Natural killer cell (primary cell): ENCODE measurements around the gene YIF1A. TPM values are rescaled to one million over a fixed set of nuclear protein-coding genes. Genes with fewer than 3 reads are reported as not detected.
A peak's percentile ranks its signal among the peaks of the same experiment; 100 is the strongest.

Source experiments
- ATAC-seq, 3 donors: fragments of 150-1000 bp in 2 of 3; fragments of 200-7000 bp in 1 of 3; cut with Tn5 transposase; 1 replicate in 1 of 3; 2 replicates in 2 of 3; pipeline ENCODE4 v1.10.0; 2021; ENCODE audit warnings: mild to moderate bottlenecking in 2 of 3, moderate library complexity in 2 of 3
- DNase-seq, 2 donors: peaks; one replicate each; pipeline versions ENCODE4 v3.0.0 to v3.0.0-alpha.2; 2013 to 2021; ENCODE audit warnings: mixed read lengths in 1 of 2
- H3K27ac ChIP-seq: one replicate; pipeline ENCODE4 v1.5.1; 2013; ENCODE audit warnings: mild to moderate bottlenecking, low read length
- H3K27me3 ChIP-seq: one replicate; pipeline ENCODE4 v1.6.1; 2013; ENCODE audit warnings: low read length; ENCODE audit not compliant: control insufficient read depth, insufficient read depth
- H3K36me3 ChIP-seq: one replicate; pipeline ENCODE4 v1.6.1; 2013; ENCODE audit warnings: low read length; ENCODE audit not compliant: control insufficient read depth, insufficient read depth
- H3K4me1 ChIP-seq: one replicate; pipeline ENCODE4 v1.6.1; 2013; ENCODE audit warnings: low read length; ENCODE audit not compliant: control insufficient read depth, insufficient read depth
- H3K4me3 ChIP-seq: one replicate; pipeline ENCODE4 v1.5.1; 2013; ENCODE audit warnings: low read length
- H3K9me3 ChIP-seq: one replicate; pipeline ENCODE4 v1.6.1; 2013; ENCODE audit warnings: low read length; ENCODE audit not compliant: control insufficient read depth, insufficient read depth
- H3K27ac Mint-ChIP-seq, 2 donors: one replicate each; pipeline ENCODE4 v1.8.0; 2022; ENCODE audit warnings: mild to moderate bottlenecking in 2 of 2, mixed read lengths in 2 of 2, moderate library complexity in 1 of 2
- H3K27me3 Mint-ChIP-seq, 2 donors: one replicate each; pipeline ENCODE4 v1.8.0; 2022; ENCODE audit warnings: low read depth in 2 of 2, mixed read lengths in 2 of 2
- H3K36me3 Mint-ChIP-seq: one replicate; pipeline ENCODE4 v1.8.0; 2022; ENCODE audit warnings: mixed read lengths
- H3K4me1 Mint-ChIP-seq, 2 donors: one replicate each; pipeline ENCODE4 v1.8.0; 2022; ENCODE audit warnings: mixed read lengths in 2 of 2
- H3K4me3 Mint-ChIP-seq: one replicate; pipeline ENCODE4 v1.8.0; 2022; ENCODE audit warnings: mild to moderate bottlenecking, moderate library complexity, mixed read lengths
- H3K9me3 Mint-ChIP-seq, 2 donors: one replicate each; pipeline ENCODE4 v1.8.0; 2022; ENCODE audit warnings: mixed read lengths in 2 of 2
- CTCF ChIP-seq: fragments of 200-600 bp; IDR thresholded peaks from one replicate; pipeline ENCODE4 v1.8.0; 2022; ENCODE audit warnings: antibody characterized with exemption
- WGBS: methylation state at CpG from one replicate; pipeline ENCODE4 v1.1.7; 2013; ENCODE audit warnings: missing lambda C conversion rate; ENCODE audit not compliant: insufficient coverage; 5-methylcytosine and 5-hydroxymethylcytosine counted together
- intact Hi-C: fragments of 100-400 bp; cut with micrococcal nuclease; formaldehyde crosslinking; loops from one replicate; pipeline ENCODE4 v1.14.2; 2022
- total RNA-seq, 4 donors: library from RNA; stranded (reverse); fragments of 120-200 nt in 1 of 4; gene quantifications; one replicate each; pipeline versions ENCODE4 v1.2.3 to v1.2.4, GENCODE V29; 2013 to 2022

The YIF1A gene
- total RNA-seq, 3 donors from 2014 or later (not counting 1 experiment from before 2014, with no cell fraction given) = 21.9 to 28.5 (median 23.6) TPM

GRCh38 chr11:66290330-66290621 lies 1.3 kb upstream of the YIF1A start:
- H3K9me3 ChIP-seq = no peaks in the 10 kb centered on the region
- H3K27me3 ChIP-seq = peaks cover 11% of the 10 kb centered on the region
- no peaks in the 10 kb centered on the region for H3K36me3 ChIP-seq
- WGBS = 85% methylated on average over 2 of the region's 2 CpGs
- H3K4me3 ChIP-seq = no peak overlapping the region
- H3K27me3 Mint-ChIP-seq = peaks cover 28% of the 10 kb centered on the region in 2 donors
- no peak overlapping the region for H3K27ac ChIP-seq
- peak overlapping the region in 1 of 2 donors; percentile 87 for H3K27ac Mint-ChIP-seq
- no peak for TF ChIP-seq CTCF
- H3K9me3 Mint-ChIP-seq = no peaks in the 10 kb centered on the region
- H3K4me1 ChIP-seq = peaks cover 37% of the 10 kb centered on the region
- H3K4me1 Mint-ChIP-seq = peaks cover 24 to 43% of the 10 kb centered on the region in 2 donors
- no peaks in the 10 kb centered on the region for H3K36me3 Mint-ChIP-seq
- ATAC-seq = no peak
- peak overlapping the region; percentile 96 for H3K4me3 Mint-ChIP-seq
- no peak for DNase-seq
- intact Hi-C loops = no loop called here

- ATAC-seq (peak; percentile 35 to 50 (median 38)), DNase-seq (peak; percentile 63 to 85)
- no peaks in the 10 kb centered on the region for H3K9me3 Mint-ChIP-seq
- Histone ChIP-seq H3K36me3 (no peaks in the 10 kb centered on the region), H3K27me3 (peaks cover 11% of the 10 kb centered on the region), H3K4me1 (peaks cover 37% of the 10 kb centered on the region), H3K4me3 (peak overlapping the region; percentile 69), H3K27ac (peak overlapping the region; percentile 72), H3K9me3 (no peaks in the 10 kb centered on the region)
- intact Hi-C loops = loop anchor here (1.0 kb wide), 1 partner anchor 21 kb away; the partner anchor contains the start of gene RAB1B
- no peaks in the 10 kb centered on the region for H3K36me3 Mint-ChIP-seq
- peak overlapping the region; percentile 96 for H3K4me3 Mint-ChIP-seq
- peak overlapping the region; percentile 87 to 89 for H3K27ac Mint-ChIP-seq
- H3K27me3 Mint-ChIP-seq = peaks cover 28% of the 10 kb centered on the region in 2 donors
- peaks cover 24 to 43% of the 10 kb centered on the region in 2 donors for H3K4me1 Mint-ChIP-seq
- whole genome bisulfite sequencing = 11% methylated on average over 36 of the region's 36 CpGs
- TF ChIP-seq CTCF = no peak
Observed at GRCh38 chr11:66289548-66290329, 796 bp upstream of the YIF1A start.

GRCh38 chr11:66287889-66288670 lies 863 bp downstream of the YIF1A start:
- no peak for TF ChIP-seq CTCF
- Histone ChIP-seq H3K9me3 (no peaks in the 10 kb centered on the region), H3K36me3 (peaks cover 3% of the 10 kb centered on the region), H3K4me1 (peaks cover 39% of the 10 kb centered on the region), H3K4me3 (peak overlapping the region; percentile 69), H3K27me3 (peaks cover 11% of the 10 kb centered on the region), H3K27ac (peak overlapping the region; percentile 82)
- no peak for ATAC-seq
- H3K27me3 Mint-ChIP-seq = peaks cover 20 to 21% of the 10 kb centered on the region in 2 donors
- peak overlapping the region; percentile 90 for H3K4me3 Mint-ChIP-seq
- no peaks in the 10 kb centered on the region for H3K36me3 Mint-ChIP-seq
- no peaks in the 10 kb centered on the region for H3K9me3 Mint-ChIP-seq
- peaks cover 24 to 46% of the 10 kb centered on the region in 2 donors for H3K4me1 Mint-ChIP-seq
- peak in 1 of 2 donors; percentile 19 for DNase-seq
- intact Hi-C loops = no loop called here
- peak overlapping the region; percentile 87 to 89 for H3K27ac Mint-ChIP-seq
- WGBS = 57% methylated on average over 20 of the region's 20 CpGs
